HG03175 (cell line): Measurements from ENCODE around the gene PKP4.
"Not testable (repeated sequence)": the region's sequence is repeated elsewhere in the genome, so short reads cannot be mapped to it uniquely, and the experiment has no call there.

Experiments
- ATAC-seq: cut with Tn5 transposase; IDR thresholded peaks from one replicate; pipeline ENCODE4 v1.9.1; 2021; ENCODE audit warnings: mild to moderate bottlenecking, moderate library complexity; ENCODE audit not compliant: unreplicated experiment

PKP4 gene

GRCh38 chr2:158464426-158465281, 7.9 kb downstream of the PKP4 start:
- ATAC-seq, result peak; percentile 79

DNA sequence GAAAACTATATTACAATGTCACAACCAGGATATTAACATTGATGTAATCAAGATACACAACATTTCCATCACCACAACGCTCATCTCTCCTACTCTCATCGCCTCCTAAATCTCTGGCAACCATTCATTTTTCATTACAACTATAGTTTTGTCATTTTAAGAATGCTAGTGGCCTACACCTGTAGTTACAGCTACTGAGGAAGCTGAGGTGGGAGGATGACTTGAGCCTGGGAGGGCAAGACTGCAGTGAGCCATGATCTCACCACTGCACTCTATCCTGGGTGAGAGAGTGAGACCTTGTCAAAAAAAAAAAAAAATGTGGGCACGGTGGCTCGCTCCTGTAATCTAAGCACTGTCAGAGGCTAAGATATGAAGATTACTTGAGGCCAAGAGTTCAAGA, 10.5 kb downstream of the PKP4 start:
- no peak for ATAC-seq

- ATAC-seq, result not testable (repeated sequence)
Measured at GRCh38 chr2:158472829-158473228, 16.1 kb downstream of the PKP4 start.

- ATAC-seq, result not testable (repeated sequence)
Measured at GRCh38 chr2:158473300-158473699, 16.5 kb downstream of the PKP4 start.

GRCh38 chr2:158473719-158474392, 17.1 kb downstream of the PKP4 start:
- ATAC-seq, result no peak

DNA sequence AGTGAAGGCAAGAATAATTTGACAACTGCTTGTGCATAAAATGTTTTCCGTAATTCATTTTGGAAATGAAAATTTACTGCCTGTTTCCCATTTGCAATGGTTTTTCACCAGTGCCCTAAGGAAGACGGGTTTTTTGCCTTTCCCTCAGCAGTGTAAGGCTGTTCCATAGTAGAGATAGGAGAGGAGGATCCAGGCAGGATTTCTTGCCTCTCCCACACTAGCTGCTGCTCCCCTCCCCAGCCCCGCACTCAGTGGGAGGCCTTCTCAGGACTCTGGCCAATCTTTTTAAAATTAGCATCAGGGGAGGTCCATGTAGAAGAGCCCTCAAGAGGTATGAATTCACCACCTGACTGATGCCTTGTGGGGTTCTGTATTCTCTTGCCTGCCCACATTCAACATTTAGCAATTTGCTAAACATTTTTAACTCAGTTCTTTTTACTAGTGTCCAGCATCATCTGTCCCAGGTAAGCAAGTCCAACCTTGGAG, 17.8 kb downstream of the PKP4 start:
- not testable (repeated sequence) for ATAC-seq

DNA sequence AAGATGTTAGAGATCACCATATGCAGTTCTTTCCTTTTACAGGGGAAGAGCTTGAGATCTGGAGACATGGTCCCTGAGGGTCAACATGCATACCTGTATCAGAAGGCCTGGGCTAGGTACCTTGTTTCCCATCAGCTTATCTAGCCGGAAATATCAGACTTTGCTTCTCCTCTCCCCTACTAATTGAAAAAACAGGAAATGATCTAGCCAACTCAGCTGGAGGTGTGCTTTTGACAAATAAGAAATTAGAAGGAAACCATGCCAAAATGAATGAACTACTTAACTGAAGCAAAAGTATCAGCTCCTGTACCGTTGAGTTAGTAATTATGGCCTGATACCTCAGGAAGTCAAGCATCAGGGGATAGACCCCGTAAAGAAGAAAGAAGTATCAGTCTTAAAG, 20.4 kb downstream of the PKP4 start:
- ATAC-seq, result no peak

- no peak for ATAC-seq
Measured at GRCh38 chr2:158478237-158478636, 21.5 kb downstream of the PKP4 start.

DNA sequence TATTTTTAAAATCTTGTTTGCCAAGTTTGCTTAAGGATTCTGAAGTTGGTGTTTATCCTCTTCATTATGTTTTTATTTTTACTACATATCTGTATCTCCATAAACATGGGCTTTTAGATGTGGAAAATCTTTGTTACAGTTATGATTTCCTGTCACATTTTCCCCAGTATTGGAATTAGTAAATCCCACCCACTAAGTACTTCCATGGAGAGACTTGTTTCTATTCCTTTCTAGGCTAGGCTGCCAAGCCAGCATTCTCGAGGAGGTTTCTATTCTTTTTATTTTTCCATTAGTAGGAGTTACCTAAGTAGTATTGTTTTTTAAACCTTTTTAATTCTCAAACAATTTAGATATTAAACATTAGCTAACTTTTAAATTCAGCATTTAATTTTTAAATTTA, 22.1 kb downstream of the PKP4 start:
- ATAC-seq, result no peak

DNA sequence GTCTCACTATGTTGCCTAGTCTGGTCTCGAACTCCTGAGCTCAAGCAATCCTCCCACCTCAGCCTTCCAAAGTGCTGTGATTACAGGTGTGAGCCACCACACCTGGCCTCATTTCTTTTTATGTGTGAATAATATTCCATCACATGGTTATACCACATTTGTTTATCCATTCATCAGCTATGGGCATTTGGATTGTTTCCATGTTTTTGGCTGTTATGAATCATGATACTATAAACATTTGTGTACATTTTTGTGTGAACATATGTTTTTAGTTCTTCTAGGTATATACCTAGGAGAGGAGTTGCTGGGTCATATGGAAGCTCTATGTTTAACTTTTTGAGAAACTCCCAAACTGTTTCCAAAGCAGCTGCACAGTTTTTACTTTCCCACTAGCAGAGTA, 24.4 kb downstream of the PKP4 start:
- no peak for ATAC-seq

GRCh38 chr2:158482594-158482993, 25.8 kb downstream of the PKP4 start:
- ATAC-seq, result no peak

GRCh38 chr2:158484892-158485556, 28.3 kb downstream of the PKP4 start:
- no peak for ATAC-seq

- no peak for ATAC-seq
Measured at GRCh38 chr2:158486150-158486969, 29.6 kb downstream of the PKP4 start.

GRCh38 chr2:158486970-158487325, 30.2 kb downstream of the PKP4 start:
- no peak for ATAC-seq

GRCh38 chr2:158487419-158487818, 30.7 kb downstream of the PKP4 start:
- no peak for ATAC-seq

- ATAC-seq, result no peak
Measured at GRCh38 chr2:158488442-158489216, 31.9 kb downstream of the PKP4 start.

- ATAC-seq, result no peak
Measured at GRCh38 chr2:158489366-158490112, 32.8 kb downstream of the PKP4 start.

- no peak for ATAC-seq
Measured at GRCh38 chr2:158491072-158491471, 34.3 kb downstream of the PKP4 start.

DNA sequence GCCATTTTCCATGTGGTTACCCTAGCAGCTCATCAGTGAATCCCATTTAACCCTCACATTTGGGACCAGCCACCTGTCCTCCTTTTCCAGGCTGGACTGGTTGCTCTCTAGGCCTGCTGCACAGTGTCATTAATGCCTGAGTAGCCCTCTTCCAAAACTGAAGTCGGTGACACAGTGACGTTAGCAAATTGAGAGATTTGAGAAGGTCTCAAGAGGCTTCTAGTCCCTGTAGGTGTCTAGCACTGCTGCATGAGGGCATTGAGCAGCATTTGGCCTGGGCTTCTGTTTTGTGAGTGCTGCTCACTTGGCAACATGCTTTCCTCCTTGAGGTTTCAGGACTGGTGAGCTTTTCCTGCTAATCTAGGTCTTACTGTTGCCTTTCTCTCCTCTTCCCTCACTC, 36.7 kb downstream of the PKP4 start:
- no peak for ATAC-seq
